Type B pancreatic cell (in vitro differentiated cells): Measurements from ENCODE around the gene TGFBR3L. TPM values are rescaled to one million over a fixed set of nuclear protein-coding genes. Genes with fewer than 3 reads are reported as not detected.
"Not testable (repeated sequence)": the region's sequence is repeated elsewhere in the genome, so short reads cannot be mapped to it uniquely, and the experiment has no call there.

Experiments
- DNase-seq: peaks from one replicate; pipeline ENCODE4 v3.0.0; 2021; ENCODE audit warnings: mixed read lengths; ENCODE audit not compliant: unreplicated experiment; ENCODE audit errors: extremely low spot score
- H3K27ac Mint-ChIP-seq: 2 replicates; pipeline ENCODE4 v1.8.0; 2021; ENCODE audit warnings: mild to moderate bottlenecking, mixed read lengths
- H3K27me3 Mint-ChIP-seq: 2 replicates; pipeline ENCODE4 v1.8.0; 2021; ENCODE audit warnings: mixed read lengths
- H3K36me3 Mint-ChIP-seq: 2 replicates; pipeline ENCODE4 v1.8.0; 2021; ENCODE audit warnings: mixed read lengths
- H3K4me1 Mint-ChIP-seq: one replicate; pipeline ENCODE4 v1.8.0; 2021; ENCODE audit warnings: mixed read lengths; ENCODE audit not compliant: unreplicated experiment
- H3K4me3 Mint-ChIP-seq: 2 replicates; pipeline ENCODE4 v1.8.0; 2021; ENCODE audit warnings: mild to moderate bottlenecking, mixed read lengths
- H3K9me3 Mint-ChIP-seq: 2 replicates; pipeline ENCODE4 v1.8.0; 2021; ENCODE audit warnings: mixed read lengths
- CTCF ChIP-seq: fragments of 200-600 bp; sonication (generic); conservative IDR thresholded peaks from 2 replicates; pipeline ENCODE4 v1.5.0; 2021; ENCODE audit warnings: antibody characterized with exemption, mild to moderate bottlenecking
- total RNA-seq: library from RNA; stranded (reverse); gene quantifications from 2 replicates; pipeline ENCODE4 v1.2.1, GENCODE V29; 2021; ENCODE audit warnings: low replicate concordance

TGFBR3L gene
- total RNA-seq, 1 donor from 2014 or later: 1.1 TPM

- Mint-ChIP-seq H3K9me3 (no peaks in the 10 kb centered on the region), H3K36me3 (peaks cover 4% of the 10 kb centered on the region), H3K4me1 (peaks cover 16% of the 10 kb centered on the region), H3K4me3 (peak overlapping the region; percentile 83), H3K27me3 (no peaks in the 10 kb centered on the region), H3K27ac (peak overlapping the region; percentile 99)
- no peak for TF ChIP-seq CTCF
- DNase-seq: no peak
Observed at GRCh38 chr19:7928334-7928706, 13.7 kb downstream of the TGFBR3L start.

- H3K4me1 Mint-ChIP-seq: peaks cover 16% of the 10 kb centered on the region
- no peaks in the 10 kb centered on the region for H3K27me3 Mint-ChIP-seq
- peaks cover 4% of the 10 kb centered on the region for H3K36me3 Mint-ChIP-seq
- peak overlapping the region; percentile 99 for H3K27ac Mint-ChIP-seq
- peak; percentile 71 for DNase-seq
- peak; percentile 61 for TF ChIP-seq CTCF
- no peaks in the 10 kb centered on the region for H3K9me3 Mint-ChIP-seq
- peak overlapping the region; percentile 83 for H3K4me3 Mint-ChIP-seq
Observed at GRCh38 chr19:7928741-7929701, 14.4 kb downstream of the TGFBR3L start.

GRCh38 chr19:7930030-7930429, 15.4 kb downstream of the TGFBR3L start:
- DNase-seq, H3K27ac Mint-ChIP-seq, H3K36me3 Mint-ChIP-seq, H3K4me3 Mint-ChIP-seq, H3K27me3 Mint-ChIP-seq, H3K9me3 Mint-ChIP-seq: not testable (repeated sequence)
- peaks cover 16% of the 10 kb centered on the region for H3K4me1 Mint-ChIP-seq

- TF ChIP-seq CTCF: no peak
- H3K4me1 Mint-ChIP-seq: peaks cover 16% of the 10 kb centered on the region
- no peaks in the 10 kb centered on the region for H3K27me3 Mint-ChIP-seq
- no peak for DNase-seq
- H3K9me3 Mint-ChIP-seq: no peaks in the 10 kb centered on the region
- H3K27ac Mint-ChIP-seq: no peak overlapping the region
- H3K4me3 Mint-ChIP-seq: no peak overlapping the region
- peaks cover 4% of the 10 kb centered on the region for H3K36me3 Mint-ChIP-seq
Observed at GRCh38 chr19:7930765-7931164, 16.1 kb downstream of the TGFBR3L start.

- Mint-ChIP-seq H3K9me3 (no peaks in the 10 kb centered on the region), H3K36me3 (peaks cover 4% of the 10 kb centered on the region), H3K4me1 (peaks cover 14% of the 10 kb centered on the region), H3K27me3 (no peaks in the 10 kb centered on the region), H3K4me3 (no peak overlapping the region), H3K27ac (no peak overlapping the region)
- no peak for TF ChIP-seq CTCF
- DNase-seq: no peak
Observed at GRCh38 chr19:7931221-7932061, 16.8 kb downstream of the TGFBR3L start.
